Stimulated activated CD8-positive, alpha-beta memory T cell treated with anti-CD3 and anti-CD28 coated beads, Interleukin-2, amount 100 ng/mL, for 48 hours (primary cell): Measurements from ENCODE around the gene MS4A6A.
A peak's percentile ranks its signal among the peaks of the same experiment; 100 is the strongest.
"Not testable (repeated sequence)": the region's sequence is repeated elsewhere in the genome, so short reads cannot be mapped to it uniquely, and the experiment has no call there.

Experiments
- DNase-seq, 2 donors: peaks; one replicate each; pipeline ENCODE4 v3.0.0-alpha.2; 2020; ENCODE audit warnings: low read depth in 2 of 2

Gene MS4A6A

GRCh38 chr11:60182541-60183330, at the start of gene MS4A6A:
Gene MS4A6A, minus strand, starts transcription at chr11:60183083. Its CDS starts 1,356 bp downstream, at chr11:60181727.
- DNase-seq: no peak

- no peak for DNase-seq
These were observed 47.8 kb upstream of the MS4A6A start for GRCh38 chr11:60230681-60231080.

DNA sequence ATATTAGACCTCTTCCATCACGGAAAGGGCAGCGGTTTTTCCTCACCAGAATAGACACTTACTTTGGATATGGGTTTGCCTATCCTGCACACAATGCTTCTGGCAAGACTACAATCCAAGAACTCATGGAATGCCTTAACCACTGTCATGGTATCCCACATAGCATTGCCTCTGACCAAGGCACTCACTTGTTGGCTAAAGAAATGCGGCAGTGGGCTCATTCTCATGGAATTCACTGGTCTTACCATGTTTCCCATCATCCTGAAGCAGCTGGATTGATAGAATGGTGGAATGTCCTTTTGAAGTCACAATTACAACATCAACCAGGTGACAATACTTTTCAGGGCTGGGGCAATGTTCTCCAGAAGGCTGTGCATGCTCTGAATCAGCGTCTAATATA, 39.3 kb upstream of the MS4A6A start:
- no peak for DNase-seq

- DNase-seq: no peak
These were observed 38.8 kb upstream of the MS4A6A start for GRCh38 chr11:60221692-60222091.

GRCh38 chr11:60221181-60221580, 38.3 kb upstream of the MS4A6A start:
- DNase-seq: no peak

DNA sequence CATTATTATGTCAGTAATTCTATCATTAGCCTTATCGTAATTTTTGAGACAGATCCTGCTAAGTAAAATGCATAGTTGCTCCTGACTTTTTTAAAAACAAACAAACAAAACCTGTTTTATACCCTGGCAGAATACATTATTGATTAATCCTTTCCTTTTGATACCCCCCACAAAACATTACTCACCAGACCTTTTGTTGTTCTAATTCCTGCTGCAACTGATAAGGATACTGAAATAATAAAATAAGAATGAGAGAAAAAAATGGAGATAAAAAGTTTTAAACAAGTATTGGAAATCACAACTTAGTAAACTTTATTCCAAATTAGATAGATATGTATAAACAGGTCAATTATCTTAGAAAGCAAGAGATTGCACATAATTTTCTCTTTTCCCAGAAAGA, 31.5 kb upstream of the MS4A6A start:
- DNase-seq: no peak

DNA sequence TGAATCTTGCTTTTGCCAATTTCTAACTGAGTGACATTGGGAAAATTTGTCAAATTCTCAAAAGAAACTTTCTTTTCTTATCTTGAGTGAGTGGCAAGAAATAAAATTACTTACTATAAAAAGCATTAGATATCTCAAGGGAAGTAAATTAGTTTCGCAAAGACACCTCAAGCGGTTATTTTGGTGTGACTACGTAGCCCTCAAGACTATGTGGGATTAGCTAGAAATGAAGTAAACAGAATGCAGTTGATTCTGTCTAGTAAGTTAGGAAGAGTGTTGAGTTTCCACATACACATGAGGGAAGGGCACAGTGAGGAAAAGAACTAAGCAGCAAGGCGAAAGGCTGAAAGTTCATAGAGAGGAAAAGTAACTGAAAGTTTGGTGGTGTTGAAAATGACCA, 28.3 kb upstream of the MS4A6A start:
- DNase-seq: no peak

DNA sequence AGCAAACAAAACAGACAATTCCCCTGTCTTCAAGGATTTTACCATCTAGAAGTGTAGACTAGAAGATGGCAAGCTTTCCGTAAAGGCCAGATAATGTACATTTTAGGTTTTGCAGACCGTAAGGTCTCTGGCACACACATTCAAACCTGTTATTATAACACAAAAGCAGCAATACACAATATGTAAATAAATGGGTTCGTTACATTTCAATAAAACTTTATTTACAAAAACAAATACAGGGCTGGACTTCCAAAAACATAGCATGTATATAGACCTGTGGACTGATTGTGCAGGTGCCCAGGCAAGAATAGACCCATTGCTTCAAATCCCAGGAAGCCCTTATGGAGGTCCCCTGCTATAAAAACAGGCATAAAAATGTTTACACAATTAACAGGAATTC, 27.1 kb upstream of the MS4A6A start:
- DNase-seq: no peak

GRCh38 chr11:60208951-60209350, 26.1 kb upstream of the MS4A6A start:
- DNase-seq: no peak

- DNase-seq: no peak
These were observed 25.4 kb upstream of the MS4A6A start for GRCh38 chr11:60208146-60208895.

GRCh38 chr11:60206616-60207015, 23.7 kb upstream of the MS4A6A start:
- DNase-seq: no peak

DNA sequence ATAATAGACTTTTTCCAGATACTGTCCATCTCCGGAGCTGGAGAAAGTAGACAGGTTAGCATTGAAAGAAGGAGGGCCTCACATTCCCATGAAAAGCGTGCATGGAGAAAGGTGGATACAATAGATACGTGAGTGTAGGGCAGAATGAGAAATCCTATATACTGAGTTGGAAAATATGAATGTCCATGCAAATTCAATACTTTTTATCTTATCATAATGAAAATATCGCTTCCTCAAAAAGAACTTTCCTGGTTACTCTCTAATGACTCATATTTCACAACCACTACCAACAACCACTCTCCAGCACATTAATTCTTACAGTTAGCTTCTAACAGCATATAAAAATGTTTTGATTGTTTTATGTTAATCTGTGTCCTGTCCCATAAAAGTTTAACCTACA, 22.0 kb upstream of the MS4A6A start:
- DNase-seq: no peak

GRCh38 chr11:60201334-60201733, 18.5 kb upstream of the MS4A6A start:
- DNase-seq: not testable (repeated sequence)

DNA sequence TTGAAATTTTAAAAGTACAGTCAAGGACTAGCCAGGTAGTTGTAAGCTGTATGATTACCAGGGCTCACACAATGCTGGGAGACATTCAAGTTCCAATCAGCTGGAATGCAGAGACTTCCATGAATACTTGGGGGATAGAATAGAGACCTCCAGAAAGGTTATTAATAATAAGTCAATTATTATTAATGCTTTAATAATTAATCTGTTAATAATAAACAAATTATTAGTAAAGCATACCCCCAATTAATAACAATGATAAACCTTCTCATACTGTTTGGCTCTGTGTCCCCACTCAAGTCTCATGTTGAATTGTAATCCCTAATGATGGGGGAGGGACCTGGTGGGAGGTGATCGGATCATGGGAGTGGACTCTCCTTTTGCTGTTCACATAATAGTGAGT, 14.6 kb upstream of the MS4A6A start:
- no peak for DNase-seq

GRCh38 chr11:60195923-60196368, 13.1 kb upstream of the MS4A6A start:
- no peak for DNase-seq

- DNase-seq: no peak
These were observed 11.6 kb upstream of the MS4A6A start for GRCh38 chr11:60194511-60194910.

DNA sequence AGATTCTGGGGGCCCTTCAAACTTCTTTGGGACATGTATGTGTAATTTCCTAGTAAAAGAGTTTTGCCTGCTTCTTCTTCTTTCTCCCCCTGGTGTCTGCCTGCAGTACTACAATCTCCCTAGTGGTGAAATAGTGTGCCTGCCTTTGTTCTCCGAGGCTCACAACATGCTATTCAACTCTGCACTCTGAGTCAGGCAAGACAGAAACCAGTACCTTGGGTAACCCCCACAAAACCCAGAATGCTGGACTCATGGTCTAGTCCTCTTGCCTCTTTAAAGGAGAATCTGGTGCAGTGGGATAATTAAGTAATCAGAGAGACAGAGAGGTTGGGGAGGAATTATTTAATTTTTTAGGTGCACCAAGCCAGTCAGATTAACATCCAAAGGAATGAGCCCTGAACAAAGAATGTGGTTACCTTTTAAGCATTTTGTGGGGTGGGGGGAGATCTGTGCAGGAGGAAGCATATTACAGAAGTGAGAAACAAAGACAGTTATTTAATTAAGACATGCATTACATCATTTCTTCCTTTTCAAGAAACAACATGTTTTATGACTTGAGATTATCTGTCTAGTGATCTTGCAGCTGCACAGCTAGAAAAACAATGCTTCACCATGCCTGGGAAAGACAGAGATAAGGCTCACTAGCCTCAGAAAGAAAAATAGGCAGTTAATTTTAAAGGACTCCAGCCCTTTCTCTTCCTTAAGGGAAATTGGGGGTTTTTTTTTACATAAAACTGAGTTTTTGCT, 11.0 kb upstream of the MS4A6A start:
- peak; percentile 20 to 49 for DNase-seq

GRCh38 chr11:60192564-60192963, 9.7 kb upstream of the MS4A6A start:
- not testable (repeated sequence) for DNase-seq

DNA sequence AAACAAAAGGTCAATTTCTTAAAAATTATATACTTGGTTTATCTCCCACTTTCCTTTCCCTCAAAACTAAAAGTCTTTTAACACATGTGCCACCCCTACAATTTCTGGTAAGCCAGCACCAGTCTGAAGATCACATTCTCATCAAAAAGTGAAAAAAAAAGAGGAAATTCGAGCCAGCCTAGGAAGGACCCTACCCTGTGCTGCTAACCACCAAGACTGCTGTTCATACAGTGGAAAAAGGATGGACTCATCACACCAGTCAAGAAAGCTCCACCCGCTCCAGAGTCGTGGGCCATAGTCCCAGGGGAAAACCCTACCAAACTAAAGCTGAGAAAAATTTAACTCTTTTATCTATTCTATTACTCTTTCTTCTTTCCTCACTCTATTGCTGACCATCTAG, 5.6 kb upstream of the MS4A6A start:
- DNase-seq: not testable (repeated sequence)

- not testable (repeated sequence) for DNase-seq
These were observed 3.2 kb upstream of the MS4A6A start for GRCh38 chr11:60186128-60186527.

- not testable (repeated sequence) for DNase-seq
These were observed 2.6 kb upstream of the MS4A6A start for GRCh38 chr11:60185512-60185827.

DNA sequence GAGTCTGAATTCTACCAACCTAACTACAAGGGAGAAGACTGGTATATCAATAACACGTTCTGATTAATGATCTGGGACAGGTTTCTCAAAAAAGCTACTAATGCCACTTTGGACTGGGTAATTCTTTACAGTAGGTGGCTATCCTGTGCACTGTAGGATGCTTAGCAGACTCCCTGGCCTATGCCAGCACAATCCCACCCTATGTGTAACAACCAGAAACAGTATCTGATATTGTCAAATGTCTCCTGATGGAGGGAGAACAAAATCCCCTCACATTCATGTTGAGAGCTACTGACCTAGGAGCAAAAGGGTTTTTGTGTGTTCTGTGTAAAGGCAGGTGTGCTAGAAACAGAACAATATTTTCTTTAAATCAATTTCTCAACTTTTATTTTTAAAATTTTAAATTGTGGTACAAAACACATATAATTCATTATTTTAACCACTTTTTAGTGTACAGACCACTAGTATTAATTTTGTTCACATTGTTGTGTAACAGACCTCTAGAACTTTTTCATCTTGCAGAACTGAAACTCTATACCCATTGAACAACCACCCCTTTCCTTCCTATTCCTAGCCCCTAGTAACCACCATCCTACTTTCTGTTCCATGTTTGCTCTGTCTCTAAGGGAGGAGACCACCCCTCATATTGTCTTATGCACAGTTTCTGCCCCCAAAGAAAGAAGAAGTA, 2.1 kb upstream of the MS4A6A start:
- DNase-seq: no peak
